Bronchial epithelial cell (primary cell): ENCODE results near the gene LGR5. TPM values are rescaled to one million over a fixed set of nuclear protein-coding genes. Genes with fewer than 3 reads are reported as not detected.

Experiments
- DNase-seq: peaks from one replicate; pipeline ENCODE4 v3.0.0-alpha.2; 2010; ENCODE audit warnings: low read depth
- FAIRE-seq: peaks from 2 replicates; lab custom pipeline; 2011; peaks lifted over from hg19 to GRCh38; lab: Jason Lieb, UNC
- H3K27me3 ChIP-seq: 2 replicates; pipeline ENCODE4 v1.5.1; 2011; ENCODE audit warnings: low read length; ENCODE audit not compliant: control insufficient read depth, insufficient read depth
- H3K36me3 ChIP-seq: 2 replicates; pipeline ENCODE4 v1.5.1; 2011; ENCODE audit warnings: low read length; ENCODE audit not compliant: control insufficient read depth, insufficient read depth
- H3K4me3 ChIP-seq: 2 replicates; pipeline ENCODE4 v1.5.1; 2011; ENCODE audit warnings: mild to moderate bottlenecking, low read depth, low read length, control low read depth
- CTCF ChIP-seq: IDR thresholded peaks from 2 replicates; pipeline ENCODE4 v1.5.1; 2011; ENCODE audit warnings: mild to moderate bottlenecking, moderate library complexity, low read length, control low read depth, inconsistent platforms; ENCODE audit not compliant: insufficient read depth, severe bottlenecking
- total RNA-seq: library from RNA; depleted of rRNA; stranded (reverse); fragments of >200 nt; gene quantifications from 2 replicates; pipeline ENCODE4 v1.2.1, GENCODE V29; 2014

LGR5 gene
- total RNA-seq, 1 donor from 2014 or later, result not detected

- TF ChIP-seq CTCF, result no peak
- Histone ChIP-seq H3K27me3 (no peaks in the 10 kb centered on the region), H3K4me3 (no peak overlapping the region), H3K36me3 (no peaks in the 10 kb centered on the region)
- FAIRE-seq, result no peak
- DNase-seq, result peak; percentile 35
Measured at GRCh38 chr12:71469258-71469750, 29.7 kb downstream of the LGR5 start.

DNA sequence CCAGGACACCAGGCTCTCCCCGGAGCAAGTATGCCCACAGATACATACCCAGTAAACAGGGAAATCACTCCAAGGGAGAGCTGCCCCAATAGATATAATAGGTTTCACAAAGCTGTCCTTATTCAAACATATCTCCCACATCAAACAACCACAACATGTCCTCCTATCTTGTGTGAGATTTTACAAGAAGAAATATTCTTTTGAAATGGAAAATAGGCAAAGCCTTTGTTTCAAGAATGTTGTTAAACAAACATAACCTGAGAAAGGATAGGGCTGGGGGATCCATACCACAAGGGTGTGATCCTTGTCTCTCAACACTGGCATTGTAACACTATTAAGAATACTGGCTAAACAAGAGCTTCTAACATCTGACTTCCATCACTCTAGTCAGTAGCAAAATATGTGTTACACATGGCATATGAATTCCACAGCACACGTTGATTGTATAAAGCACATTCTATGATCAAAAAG lies 32.9 kb downstream of the LGR5 start:
- DNase-seq (no peak), FAIRE-seq (no peak)
- Histone ChIP-seq H3K36me3 (no peaks in the 10 kb centered on the region), H3K4me3 (no peak overlapping the region), H3K27me3 (no peaks in the 10 kb centered on the region)
- TF ChIP-seq CTCF, result no peak

GRCh38 chr12:71474791-71475190 lies 35.2 kb downstream of the LGR5 start:
- DNase-seq (no peak), FAIRE-seq (no peak)
- no peak overlapping the region for H3K4me3 ChIP-seq
- H3K36me3 ChIP-seq, result no peaks in the 10 kb centered on the region
- no peaks in the 10 kb centered on the region for H3K27me3 ChIP-seq
- TF ChIP-seq CTCF, result no peak

- no peak for DNase-seq
Measured at GRCh38 chr12:71475280-71475679, 35.7 kb downstream of the LGR5 start.

GRCh38 chr12:71476513-71476912 lies 36.9 kb downstream of the LGR5 start:
- FAIRE-seq (no peak), DNase-seq (peak; percentile 39)
- Histone ChIP-seq H3K4me3 (no peak overlapping the region), H3K36me3 (no peaks in the 10 kb centered on the region), H3K27me3 (no peaks in the 10 kb centered on the region)
- no peak for TF ChIP-seq CTCF

More at GRCh38 chr12:71475280-71475679, 35.7 kb downstream of the LGR5 start:
- no peaks in the 10 kb centered on the region for H3K36me3 ChIP-seq
- no peak for TF ChIP-seq CTCF
- no peak for FAIRE-seq
- no peaks in the 10 kb centered on the region for H3K27me3 ChIP-seq
- no peak overlapping the region for H3K4me3 ChIP-seq

DNA sequence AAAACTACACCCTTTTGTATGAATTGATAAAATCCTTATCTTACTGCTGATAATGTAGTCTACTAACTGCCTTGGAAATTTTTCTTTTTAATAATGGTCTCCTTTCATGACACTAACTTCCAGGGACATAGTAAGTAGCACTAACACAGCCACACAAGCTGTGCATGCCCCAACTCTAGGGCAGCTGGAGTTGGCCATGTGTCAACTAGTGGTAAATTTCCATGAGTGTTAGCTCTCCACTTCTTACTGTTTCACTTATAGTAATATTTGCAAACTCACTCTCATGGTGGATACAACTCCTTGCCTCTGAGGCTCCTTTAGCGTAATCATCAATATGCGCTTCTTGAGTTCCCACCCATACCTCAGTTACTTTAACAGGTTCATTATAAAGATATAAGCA lies 38.0 kb downstream of the LGR5 start:
- no peak for TF ChIP-seq CTCF

More for the DNA sequence above, 38.0 kb downstream of the LGR5 start:
- no peaks in the 10 kb centered on the region for H3K36me3 ChIP-seq
- no peaks in the 10 kb centered on the region for H3K27me3 ChIP-seq
- H3K4me3 ChIP-seq, result no peak overlapping the region
- DNase-seq (no peak), FAIRE-seq (no peak)
